ENCODE data around the gene NAV1. TPM values are rescaled to one million over a fixed set of nuclear protein-coding genes. Genes with fewer than 3 reads are reported as not detected.
"Not testable (repeated sequence)": the region's sequence is repeated elsewhere in the genome, so short reads cannot be mapped to it uniquely, and the experiment has no call there.

Gene NAV1
- total RNA-seq, 2 experiments from 2014 or later: 1.6 to 2.1 TPM

GRCh38 chr1:201516511-201517127 is 22.3 kb upstream of the NAV1 start:
- no peaks in the 10 kb centered on the region for H3K27me3 Mint-ChIP-seq
- no peak overlapping the region for H3K4me3 Mint-ChIP-seq
- H3K27ac Mint-ChIP-seq: no peak overlapping the region
- no peak for DNase-seq
- ATAC-seq: no peak
- ChIA-PET CTCF (interaction anchor here (0.5 to 30.4 kb wide), 6 partner anchors 9 to 81 kb away, joined by 3 to 796 read pairs (median 4); partner anchors contain the start of gene CSRP1), POLR2A (no interaction called here)
- H3K36me3 Mint-ChIP-seq (ENCODE audit: low read depth): peaks cover 5% of the 10 kb centered on the region
- TF ChIP-seq, protein P1, sequence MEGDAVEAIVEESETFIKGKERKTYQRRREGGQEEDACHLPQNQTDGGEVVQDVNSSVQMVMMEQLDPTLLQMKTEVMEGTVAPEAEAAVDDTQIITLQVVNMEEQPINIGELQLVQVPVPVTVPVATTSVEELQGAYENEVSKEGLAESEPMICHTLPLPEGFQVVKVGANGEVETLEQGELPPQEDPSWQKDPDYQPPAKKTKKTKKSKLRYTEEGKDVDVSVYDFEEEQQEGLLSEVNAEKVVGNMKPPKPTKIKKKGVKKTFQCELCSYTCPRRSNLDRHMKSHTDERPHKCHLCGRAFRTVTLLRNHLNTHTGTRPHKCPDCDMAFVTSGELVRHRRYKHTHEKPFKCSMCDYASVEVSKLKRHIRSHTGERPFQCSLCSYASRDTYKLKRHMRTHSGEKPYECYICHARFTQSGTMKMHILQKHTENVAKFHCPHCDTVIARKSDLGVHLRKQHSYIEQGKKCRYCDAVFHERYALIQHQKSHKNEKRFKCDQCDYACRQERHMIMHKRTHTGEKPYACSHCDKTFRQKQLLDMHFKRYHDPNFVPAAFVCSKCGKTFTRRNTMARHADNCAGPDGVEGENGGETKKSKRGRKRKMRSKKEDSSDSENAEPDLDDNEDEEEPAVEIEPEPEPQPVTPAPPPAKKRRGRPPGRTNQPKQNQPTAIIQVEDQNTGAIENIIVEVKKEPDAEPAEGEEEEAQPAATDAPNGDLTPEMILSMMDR (IDR thresholded peaks at IDR 0.05): no peak
- no peaks in the 10 kb centered on the region for H3K9me3 Mint-ChIP-seq
- peaks cover 7% of the 10 kb centered on the region for H3K4me1 Mint-ChIP-seq (ENCODE audit: low read depth)
- intact Hi-C loops (cut with micrococcal nuclease): no loop called here

GRCh38 chr1:201517631-201518030 is 21.3 kb upstream of the NAV1 start:
- ChIA-PET POLR2A (interaction anchor here (1.6 kb wide), 1 partner anchor 11 kb away, joined by 5 read pairs; the partner anchor contains the start of gene CSRP1), CTCF (interaction anchor here (30.4 kb wide), 1 partner anchor 26 kb away, joined by 796 read pairs; no protein-coding TSS in a partner anchor)
- peaks cover 7% of the 10 kb centered on the region for H3K4me1 Mint-ChIP-seq (ENCODE audit: low read depth)
- DNase-seq (no peak), ATAC-seq (no peak)
- TF ChIP-seq, protein P1 (IDR thresholded peaks at IDR 0.05): no peak
- H3K27ac Mint-ChIP-seq: no peak overlapping the region
- H3K36me3 Mint-ChIP-seq (ENCODE audit: low read depth): peaks cover 14% of the 10 kb centered on the region
- H3K4me3 Mint-ChIP-seq: no peak overlapping the region
- H3K27me3 Mint-ChIP-seq: no peaks in the 10 kb centered on the region
- H3K9me3 Mint-ChIP-seq: no peaks in the 10 kb centered on the region
- intact Hi-C loops (cut with micrococcal nuclease): no loop called here

- intact Hi-C loops (cut with micrococcal nuclease): no loop called here
- CTCF ChIA-PET: interaction anchor here (30.4 kb wide), 1 partner anchor 27 kb away, joined by 796 read pairs; no protein-coding TSS in a partner anchor
- Mint-ChIP-seq H3K27me3 (no peaks in the 10 kb centered on the region), H3K27ac (no peak overlapping the region), H3K36me3 (ENCODE audit: low read depth) (peaks cover 14% of the 10 kb centered on the region), H3K9me3 (no peaks in the 10 kb centered on the region), H3K4me1 (ENCODE audit: low read depth) (peaks cover 7% of the 10 kb centered on the region), H3K4me3 (no peak overlapping the region)
- ATAC-seq (no peak), DNase-seq (no peak)
- POLR2A ChIA-PET: interaction anchor here (1.6 kb wide), 1 partner anchor 11 kb away, joined by 5 read pairs; the partner anchor contains the start of gene CSRP1
- TF ChIP-seq, protein P1 (IDR thresholded peaks at IDR 0.05): no peak
Observed at GRCh38 chr1:201518071-201518470, 20.9 kb upstream of the NAV1 start.

DNA sequence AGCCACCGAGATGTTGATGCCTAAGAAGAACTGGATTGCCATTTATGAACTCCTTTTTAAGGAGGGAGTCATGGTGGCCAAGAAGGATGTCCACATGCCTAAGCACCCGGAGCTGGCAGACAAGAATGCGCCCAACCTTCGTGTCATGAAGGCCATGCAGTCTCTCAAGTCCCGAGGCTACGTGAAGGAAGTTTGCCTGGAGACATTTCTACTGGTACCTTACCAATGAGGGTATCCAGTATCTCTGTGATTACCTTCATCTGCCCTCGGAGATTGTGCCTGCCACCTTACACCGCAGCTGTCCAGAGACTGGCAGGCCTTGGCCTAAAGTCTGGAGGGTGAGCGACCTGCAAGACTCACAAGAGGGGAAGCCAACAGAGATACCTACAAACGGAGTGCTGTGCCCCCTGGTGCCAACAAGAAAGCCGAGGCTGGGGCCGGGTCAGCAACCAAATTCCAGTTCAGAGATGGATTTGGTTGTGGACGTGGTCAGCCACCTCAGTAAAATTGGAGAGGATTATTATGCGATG is 18.8 kb upstream of the NAV1 start:
- H3K27ac Mint-ChIP-seq; H3K4me1 Mint-ChIP-seq (ENCODE audit: low read depth); intact Hi-C loops (cut with micrococcal nuclease): not testable (repeated sequence)

DNA sequence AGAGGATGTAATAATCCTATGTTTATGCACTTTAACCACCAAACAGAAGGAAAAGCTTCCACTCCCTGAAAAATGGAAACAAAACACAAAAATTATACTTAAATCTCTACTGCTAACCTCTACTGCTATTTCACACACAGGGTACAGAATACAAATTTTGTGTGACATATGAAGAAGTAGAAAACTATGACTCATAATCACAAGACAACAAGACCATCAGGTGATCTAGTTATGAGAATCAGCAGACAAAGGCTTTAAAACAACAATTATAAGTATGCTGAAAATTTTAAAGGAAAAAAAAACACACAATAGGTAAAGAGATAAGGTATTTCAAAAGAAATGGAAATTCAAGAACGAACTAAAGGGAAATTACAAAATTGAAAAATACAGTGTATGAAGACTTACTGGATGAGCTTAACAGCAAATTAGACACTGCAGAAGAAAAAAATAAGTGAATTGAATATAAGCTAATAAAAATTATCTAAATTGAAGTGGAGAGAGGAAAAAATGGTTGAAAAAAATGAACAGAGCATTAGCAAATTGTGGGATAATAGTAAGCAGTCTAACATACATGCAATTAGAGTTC is 13.6 kb upstream of the NAV1 start:
- ATAC-seq: no peak
- no peaks in the 10 kb centered on the region for H3K27me3 Mint-ChIP-seq

More for the DNA sequence above, 18.8 kb upstream of the NAV1 start:
- peaks cover 23% of the 10 kb centered on the region for H3K36me3 Mint-ChIP-seq (ENCODE audit: low read depth)
- H3K9me3 Mint-ChIP-seq, POLR2A ChIA-PET, DNase-seq, H3K4me3 Mint-ChIP-seq, ATAC-seq, H3K27me3 Mint-ChIP-seq: not testable (repeated sequence)
- CTCF ChIA-PET: interaction anchor here (30.4 kb wide), 1 partner anchor 29 kb away, joined by 796 read pairs; no protein-coding TSS in a partner anchor

More for the DNA sequence above, 13.6 kb upstream of the NAV1 start:
- DNase-seq: no peak
- Mint-ChIP-seq H3K27ac (no peak overlapping the region), H3K36me3 (ENCODE audit: low read depth) (peaks cover 29% of the 10 kb centered on the region), H3K4me1 (ENCODE audit: low read depth) (no peaks in the 10 kb centered on the region), H3K9me3 (peaks cover 2% of the 10 kb centered on the region), H3K4me3 (no peak overlapping the region)
- TF ChIP-seq, protein P1 (IDR thresholded peaks at IDR 0.05): no peak
- ChIA-PET CTCF (interaction anchor here (0.6 to 7.3 kb wide), 3 partner anchors 9 to 77 kb away, joined by 3 to 46 read pairs (median 4); no protein-coding TSS in a partner anchor), POLR2A (interaction anchor here (0.8 kb wide), 1 partner anchor 20 kb away, joined by 3 read pairs; no protein-coding TSS in a partner anchor)
- intact Hi-C loops (cut with micrococcal nuclease): no loop called here

Data from activated CD8-positive, alpha-beta T cell treated with anti-CD3 and anti-CD28 coated beads for 36 hours (primary cell).